IMR-90 (cell line): ENCODE data around the gene GRIA4.

Experiments used
- BHLHE40 ChIP-seq: fragments of 150-350 bp; IDR thresholded peaks from 2 replicates; pipeline ENCODE4 v1.6.1; 2016; ENCODE audit warnings: mild to moderate bottlenecking, low read depth, low read length
- POLR2A ChIP-seq: IDR thresholded peaks from 2 replicates; pipeline ENCODE4 v1.6.1; 2012; ENCODE audit warnings: mild to moderate bottlenecking, low read depth, low read length
- TF ChIP-seq, protein P1 (sequence below): fragments of 150-350 bp; IDR thresholded peaks from 2 replicates; pipeline ENCODE4 v1.6.1; 2017; ENCODE audit warnings: mild to moderate bottlenecking, antibody characterized with exemption, low read length, low read depth

DNA sequence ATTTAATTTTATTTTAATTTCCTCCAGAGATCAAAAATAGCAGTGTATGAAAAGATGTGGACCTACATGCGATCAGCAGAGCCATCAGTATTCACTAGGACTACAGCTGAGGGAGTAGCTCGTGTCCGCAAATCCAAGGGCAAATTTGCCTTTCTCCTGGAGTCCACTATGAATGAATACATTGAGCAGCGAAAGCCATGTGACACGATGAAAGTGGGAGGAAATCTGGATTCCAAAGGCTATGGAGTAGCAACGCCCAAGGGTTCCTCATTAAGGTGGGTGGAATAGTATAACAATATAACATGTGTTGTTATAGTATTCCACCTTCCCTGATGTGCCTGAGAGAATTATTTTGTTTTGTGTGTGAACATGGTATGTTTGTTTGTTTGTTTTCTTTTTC, 323.8 kb downstream of the GRIA4 start:
- TF ChIP-seq BHLHE40 = no peak
- TF ChIP-seq, protein P1, sequence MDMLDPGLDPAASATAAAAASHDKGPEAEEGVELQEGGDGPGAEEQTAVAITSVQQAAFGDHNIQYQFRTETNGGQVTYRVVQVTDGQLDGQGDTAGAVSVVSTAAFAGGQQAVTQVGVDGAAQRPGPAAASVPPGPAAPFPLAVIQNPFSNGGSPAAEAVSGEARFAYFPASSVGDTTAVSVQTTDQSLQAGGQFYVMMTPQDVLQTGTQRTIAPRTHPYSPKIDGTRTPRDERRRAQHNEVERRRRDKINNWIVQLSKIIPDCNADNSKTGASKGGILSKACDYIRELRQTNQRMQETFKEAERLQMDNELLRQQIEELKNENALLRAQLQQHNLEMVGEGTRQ = no peak
- no peak for TF ChIP-seq POLR2A
